Keratinocyte (primary cell): ENCODE measurements around the gene EFEMP1.

Experiments
- EZH2 ChIP-seq: IDR thresholded peaks from one replicate; pipeline ENCODE4 v1.6.1; 2012; ENCODE audit warnings: inconsistent platforms, mild to moderate bottlenecking, low read length, moderate library complexity
- TF ChIP-seq, protein P1 (sequence below), 3 experiments: IDR thresholded peaks in 1 of 3; conservative IDR thresholded peaks in 1 of 3; optimal IDR thresholded peaks in 1 of 3; 2 replicates in 2 of 3; 3 replicates in 1 of 3; pipeline versions ENCODE3 to v1.5.1; 2011; ENCODE audit warnings: low read length in 3 of 3, mild to moderate bottlenecking in 3 of 3, moderate library complexity in 2 of 3, control low read depth in 1 of 3, inconsistent platforms in 1 of 3; ENCODE audit not compliant: insufficient read depth in 2 of 3; ENCODE audit errors: extremely low read depth in 1 of 3

DNA sequence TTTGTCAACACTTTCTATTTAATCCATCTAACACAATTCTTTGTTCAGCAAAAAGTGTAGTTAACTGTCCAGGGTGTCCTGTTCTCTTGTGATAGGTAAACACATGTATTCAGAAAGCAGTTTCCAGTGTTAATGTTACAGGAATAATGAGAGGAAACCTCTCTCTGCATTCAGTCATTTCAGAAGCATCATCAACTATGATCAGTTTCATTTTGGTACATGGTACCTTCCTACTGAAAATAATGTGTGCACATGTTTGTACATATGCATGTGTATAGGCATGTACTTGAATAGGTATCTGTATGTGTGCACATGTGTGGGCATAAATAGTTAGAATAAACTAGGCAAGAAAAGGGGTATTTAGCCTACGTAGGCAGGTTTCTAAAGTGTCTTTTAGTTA lies 16.6 kb downstream of the EFEMP1 start:
- TF ChIP-seq, protein P1, sequence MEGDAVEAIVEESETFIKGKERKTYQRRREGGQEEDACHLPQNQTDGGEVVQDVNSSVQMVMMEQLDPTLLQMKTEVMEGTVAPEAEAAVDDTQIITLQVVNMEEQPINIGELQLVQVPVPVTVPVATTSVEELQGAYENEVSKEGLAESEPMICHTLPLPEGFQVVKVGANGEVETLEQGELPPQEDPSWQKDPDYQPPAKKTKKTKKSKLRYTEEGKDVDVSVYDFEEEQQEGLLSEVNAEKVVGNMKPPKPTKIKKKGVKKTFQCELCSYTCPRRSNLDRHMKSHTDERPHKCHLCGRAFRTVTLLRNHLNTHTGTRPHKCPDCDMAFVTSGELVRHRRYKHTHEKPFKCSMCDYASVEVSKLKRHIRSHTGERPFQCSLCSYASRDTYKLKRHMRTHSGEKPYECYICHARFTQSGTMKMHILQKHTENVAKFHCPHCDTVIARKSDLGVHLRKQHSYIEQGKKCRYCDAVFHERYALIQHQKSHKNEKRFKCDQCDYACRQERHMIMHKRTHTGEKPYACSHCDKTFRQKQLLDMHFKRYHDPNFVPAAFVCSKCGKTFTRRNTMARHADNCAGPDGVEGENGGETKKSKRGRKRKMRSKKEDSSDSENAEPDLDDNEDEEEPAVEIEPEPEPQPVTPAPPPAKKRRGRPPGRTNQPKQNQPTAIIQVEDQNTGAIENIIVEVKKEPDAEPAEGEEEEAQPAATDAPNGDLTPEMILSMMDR (optimal IDR thresholded peaks at IDR 0.05 in 1 of 3, IDR thresholded peaks at IDR 0.05 in 1 of 3, conservative IDR thresholded peaks at IDR 0.05 in 1 of 3; ENCODE audit: extremely low read depth in 1 of 3, insufficient read depth in 2 of 3, low read length in 3 of 3): no peak
- TF ChIP-seq EZH2: no peak
